G401 (cell line): ENCODE results near the gene GAREM1. TPM values are rescaled to one million over a fixed set of nuclear protein-coding genes. Genes with fewer than 3 reads are reported as not detected.
A peak's percentile ranks its signal among the peaks of the same experiment; 100 is the strongest.

Source experiments
- DNase-seq: peaks from one replicate; pipeline ENCODE4 v3.0.0-alpha.2; 2015; ENCODE audit warnings: low spot score
- in situ Hi-C: cut with HindIII; loops from 2 replicates; pipeline ENCODE4 v1.10.0; 2016; ENCODE audit warnings: low sequenced_read_pairs, mixed read lengths
- total RNA-seq: library from RNA; depleted of rRNA; stranded (reverse); fragments of >200 nt; shearing (Covaris generic); gene quantifications from 2 replicates; pipeline ENCODE4 v1.2.3, GENCODE V29; 2014

The GAREM1 gene
- total RNA-seq, 1 experiment from 2014 or later = not detected

GRCh38 chr18:32460171-32460731, 10.4 kb downstream of the GAREM1 start:
- DNase-seq = peak; percentile 16
- in situ Hi-C loops = no loop called here

GRCh38 chr18:32459361-32460101, 11.2 kb downstream of the GAREM1 start:
- DNase-seq = no peak
- in situ Hi-C loops = no loop called here

GRCh38 chr18:32455361-32455760, 15.3 kb downstream of the GAREM1 start:
- in situ Hi-C loops = no loop called here
- no peak for DNase-seq

GRCh38 chr18:32454593-32454992, 16.1 kb downstream of the GAREM1 start:
- in situ Hi-C loops = no loop called here

GRCh38 chr18:32450874-32451273, 19.8 kb downstream of the GAREM1 start:
- in situ Hi-C loops = no loop called here
- DNase-seq = no peak

More at GRCh38 chr18:32454593-32454992, 16.1 kb downstream of the GAREM1 start:
- peak; percentile 25 for DNase-seq

GRCh38 chr18:32450026-32450691, 20.5 kb downstream of the GAREM1 start:
- DNase-seq = no peak
- in situ Hi-C loops = no loop called here

GRCh38 chr18:32446780-32447179, 23.9 kb downstream of the GAREM1 start:
- peak; percentile 19 for DNase-seq
- in situ Hi-C loops = no loop called here

GRCh38 chr18:32445846-32446245, 24.8 kb downstream of the GAREM1 start:
- peak; percentile 26 for DNase-seq
- in situ Hi-C loops = no loop called here

GRCh38 chr18:32443706-32444215, 26.9 kb downstream of the GAREM1 start:
- DNase-seq = no peak
- in situ Hi-C loops = no loop called here

- no peak for DNase-seq
- in situ Hi-C loops = no loop called here
Measured at GRCh38 chr18:32443033-32443705, 27.5 kb downstream of the GAREM1 start.

GRCh38 chr18:32442575-32442974, 28.1 kb downstream of the GAREM1 start:
- in situ Hi-C loops = no loop called here
- peak; percentile 42 for DNase-seq

GRCh38 chr18:32441533-32441932, 29.1 kb downstream of the GAREM1 start:
- in situ Hi-C loops = no loop called here

GRCh38 chr18:32440518-32440917, 30.2 kb downstream of the GAREM1 start:
- peak; percentile 56 for DNase-seq
- in situ Hi-C loops = no loop called here

More at GRCh38 chr18:32441533-32441932, 29.1 kb downstream of the GAREM1 start:
- DNase-seq = peak; percentile 78

- in situ Hi-C loops = no loop called here
- DNase-seq = no peak
Measured at GRCh38 chr18:32439802-32440201, 30.9 kb downstream of the GAREM1 start.

GRCh38 chr18:32439241-32439640, 31.4 kb downstream of the GAREM1 start:
- in situ Hi-C loops = no loop called here

GRCh38 chr18:32438173-32438572, 32.5 kb downstream of the GAREM1 start:
- DNase-seq = peak; percentile 59
- in situ Hi-C loops = no loop called here

More at GRCh38 chr18:32439241-32439640, 31.4 kb downstream of the GAREM1 start:
- no peak for DNase-seq

GRCh38 chr18:32437100-32437834, 33.4 kb downstream of the GAREM1 start:
- in situ Hi-C loops = no loop called here
- DNase-seq = peak; percentile 76

GRCh38 chr18:32435631-32436500, 34.8 kb downstream of the GAREM1 start:
- DNase-seq = no peak
- in situ Hi-C loops = no loop called here
